Lung microvascular endothelial cell (primary cell): ENCODE data around the gene HTR5A. TPM values are rescaled to one million over a fixed set of nuclear protein-coding genes. Genes with fewer than 3 reads are reported as not detected.

Experiments
- DNase-seq, 2 donors: peaks; one replicate each; pipeline versions ENCODE4 v3.0.0 to v3.0.0-alpha.2; 2010; ENCODE audit warnings: low read depth in 2 of 2
- total RNA-seq: library from RNA; depleted of rRNA; stranded (reverse); fragments of >200 nt; gene quantifications from 2 replicates; pipeline ENCODE4 v1.2.1, GENCODE V29; 2014

HTR5A gene
- total RNA-seq, 1 donor from 2014 or later: not detected

GRCh38 chr7:155090684-155091083, 20.6 kb downstream of the HTR5A start:
- no peak for DNase-seq

GRCh38 chr7:155093596-155093995, 23.5 kb downstream of the HTR5A start:
- no peak for DNase-seq

GRCh38 chr7:155094636-155095135, 24.6 kb downstream of the HTR5A start:
- no peak for DNase-seq

- no peak for DNase-seq
Observed at GRCh38 chr7:155097338-155097737, 27.2 kb downstream of the HTR5A start.

- no peak for DNase-seq
Observed at GRCh38 chr7:155103839-155104238, 33.7 kb downstream of the HTR5A start.

GRCh38 chr7:155104913-155105312, 34.8 kb downstream of the HTR5A start:
- DNase-seq: no peak

- DNase-seq: no peak
Observed at GRCh38 chr7:155106356-155106755, 36.2 kb downstream of the HTR5A start.

- no peak for DNase-seq
Observed at GRCh38 chr7:155107126-155107525, 37.0 kb downstream of the HTR5A start.

GRCh38 chr7:155108144-155108901, 38.2 kb downstream of the HTR5A start:
- DNase-seq: no peak

- DNase-seq: no peak
Observed at GRCh38 chr7:155109121-155109520, 39.0 kb downstream of the HTR5A start.

GRCh38 chr7:155115288-155115687, 45.2 kb downstream of the HTR5A start:
- no peak for DNase-seq

- DNase-seq: no peak
Observed at GRCh38 chr7:155119801-155120382, 49.8 kb downstream of the HTR5A start.

GRCh38 chr7:155120460-155120859, 50.3 kb downstream of the HTR5A start:
- no peak for DNase-seq

- DNase-seq: no peak
Observed at GRCh38 chr7:155122831-155123230, 52.7 kb downstream of the HTR5A start.

GRCh38 chr7:155123413-155123812, 53.3 kb downstream of the HTR5A start:
- DNase-seq: no peak

- DNase-seq: no peak
Observed at GRCh38 chr7:155124706-155125105, 54.6 kb downstream of the HTR5A start.

GRCh38 chr7:155129186-155129585, 59.1 kb downstream of the HTR5A start:
- DNase-seq: no peak

GRCh38 chr7:155129789-155130188, 59.7 kb downstream of the HTR5A start:
- DNase-seq: no peak

- no peak for DNase-seq
Observed at GRCh38 chr7:155130493-155130892, 60.4 kb downstream of the HTR5A start.

- no peak for DNase-seq
Observed at GRCh38 chr7:155131090-155131489, 61.0 kb downstream of the HTR5A start.

GRCh38 chr7:155132431-155132830, 62.3 kb downstream of the HTR5A start:
- DNase-seq: no peak

- no peak for DNase-seq
Observed at GRCh38 chr7:155136619-155137243, 66.6 kb downstream of the HTR5A start.
